K562 (cell line): ENCODE measurements around the gene CD276. TPM values are rescaled to one million over a fixed set of nuclear protein-coding genes. Genes with fewer than 3 reads are reported as not detected.

Experiments
- ARID3A ChIP-seq: IDR thresholded peaks from 2 replicates; pipeline ENCODE4 v1.6.1; 2012; ENCODE audit warnings: low read depth, low read length, improper control_type of control experiment, borderline replicate concordance
- ATF3 ChIP-seq, 2 experiments: fragments of 450-650 bp in 1 of 2; sonication (generic) in 1 of 2; formaldehyde crosslinking in 1 of 2; IDR thresholded peaks in 1 of 2; conservative IDR thresholded peaks in 1 of 2; 2 replicates each; pipeline versions ENCODE4 v1.6.1 to v1.8.1; 2016 to 2023; ENCODE audit warnings: mild to moderate bottlenecking in 2 of 2, moderate library complexity in 2 of 2, inconsistent platforms in 1 of 2, missing genetic modification reagents in 1 of 2
- DACH1 ChIP-seq: fragments of 450-650 bp; IDR thresholded peaks from 2 replicates; pipeline ENCODE4 v1.6.1; 2018; ENCODE audit not compliant: partially characterized antibody
- DDX20 ChIP-seq: fragments of 450-650 bp; IDR thresholded peaks from 2 replicates; pipeline ENCODE4 v1.6.1; 2016; ENCODE audit warnings: missing genetic modification characterization, low read depth, mild to moderate bottlenecking, missing compliant biosample characterization, moderate library complexity
- FOSL1 ChIP-seq: fragments of 200-800 bp; sonication (Bioruptor generic); conservative IDR thresholded peaks from 2 replicates; pipeline ENCODE4 v1.6.1; 2016; ENCODE audit warnings: missing genetic modification characterization, missing compliant biosample characterization
- FOXM1 ChIP-seq, 2 experiments: fragments of 450-650 bp in 1 of 2; sonication (generic) in 1 of 2; formaldehyde crosslinking in 1 of 2; IDR thresholded peaks; 2 replicates each; pipeline versions ENCODE4 v1.6.1 to v1.9.0; 2017 to 2022; ENCODE audit warnings: low read depth in 2 of 2, mild to moderate bottlenecking in 2 of 2, missing genetic modification reagents in 1 of 2, moderate library complexity in 1 of 2
- KLF16 ChIP-seq: IDR thresholded peaks from 2 replicates; pipeline ENCODE4 v1.6.1; 2016; ENCODE audit warnings: antibody characterized with exemption
- MEF2A ChIP-seq: IDR thresholded peaks from 2 replicates; pipeline ENCODE4 v1.6.1; 2011; ENCODE audit warnings: low read depth, mild to moderate bottlenecking, low read length, moderate library complexity; ENCODE audit not compliant: control insufficient read depth
- MXD1 ChIP-seq: fragments of 250-450 bp; sonication (Bioruptor Pico); IDR thresholded peaks from 2 replicates; pipeline ENCODE4 v1.8.0; 2021; ENCODE audit warnings: borderline replicate concordance, mild to moderate bottlenecking, moderate library complexity; ENCODE audit not compliant: poor library complexity, severe bottlenecking
- PHF21A ChIP-seq: fragments of 450-650 bp; IDR thresholded peaks from 2 replicates; pipeline ENCODE4 v1.6.1; 2017; ENCODE audit warnings: low read depth, borderline replicate concordance
- POLR2A ChIP-seq: fragments of 450-650 bp; conservative IDR thresholded peaks from 2 replicates; pipeline ENCODE4 v1.6.1; 2016
- POLR2AphosphoS2 ChIP-seq: IDR thresholded peaks from 2 replicates; pipeline ENCODE4 v1.6.1; 2012; ENCODE audit warnings: low read length, improper control_type of control experiment
- POLR3A ChIP-seq: IDR thresholded peaks from 2 replicates; pipeline ENCODE4 v1.6.1; 2011; ENCODE audit warnings: borderline replicate concordance, mild to moderate bottlenecking, moderate library complexity; ENCODE audit not compliant: insufficient read length, insufficient read depth; ENCODE audit errors: extremely low read depth
- STAT5A ChIP-seq: IDR thresholded peaks from 2 replicates; pipeline ENCODE4 v1.6.1; 2012; ENCODE audit warnings: low read length, inconsistent platforms, borderline replicate concordance
- TAF7 ChIP-seq: fragments of 450-650 bp; IDR thresholded peaks from 2 replicates; pipeline ENCODE4 v1.6.1; 2016; ENCODE audit warnings: missing genetic modification characterization, missing compliant biosample characterization
- TAL1 ChIP-seq: fragments of 450-650 bp; IDR thresholded peaks from 2 replicates; pipeline ENCODE4 v1.6.1; 2016; ENCODE audit warnings: mild to moderate bottlenecking
- THRB ChIP-seq: fragments of 450-650 bp; formaldehyde crosslinking; conservative IDR thresholded peaks from 2 replicates; pipeline ENCODE4 v1.4.0; 2022; ENCODE audit warnings: mild to moderate bottlenecking, missing genetic modification characterization
- ZFPM2 ChIP-seq: fragments of 250-450 bp; sonication (Bioruptor Pico); IDR thresholded peaks from 2 replicates; pipeline ENCODE4 v1.5.1; 2022; ENCODE audit warnings: mild to moderate bottlenecking
- ZMIZ1 ChIP-seq, 2 experiments: fragments of 150-350 bp in 1 of 2; IDR thresholded peaks; 2 replicates each; pipeline ENCODE4 v1.6.1; 2012 to 2016; ENCODE audit warnings: low read depth in 2 of 2, low read length in 2 of 2, mild to moderate bottlenecking in 1 of 2, moderate library complexity in 1 of 2
- ZNF133 ChIP-seq: fragments of 250-450 bp; sonication (Bioruptor Pico); IDR thresholded peaks from 2 replicates; pipeline ENCODE4 v1.4.0; 2020; ENCODE audit warnings: mild to moderate bottlenecking
- polyA plus RNA-seq, 8 experiments: library from polyadenylated mRNA; depleted of rRNA in 4 of 8; stranded (reverse) in 5 of 8; unstranded in 3 of 8; fragments of >200 nt; fragmentation: Nextera tagmentation in 2 of 8; fragmentation: Illumina TruSeq in 1 of 8; extraction: Ambion mirVana in 2 of 8; extraction: Trizol in 1 of 8; gene quantifications; 2 replicates each; pipeline versions ENCODE4 v1.2.1 to v1.2.3, GENCODE V29; 2011 to 2014; ENCODE audit warnings: inconsistent platforms in 1 of 8, missing spikeins in 1 of 8
- total RNA-seq, 7 experiments: library from RNA; depleted of rRNA in 6 of 7; stranded (reverse); fragments of >200 nt in 6 of 7; fragmentation: Illumina TruSeq in 2 of 7; extraction: Trizol in 2 of 7; gene quantifications; 2 replicates each; pipeline versions ENCODE4 v1.2.1 to v1.2.3, GENCODE V29; 2011 to 2021; ENCODE audit warnings: low replicate concordance in 1 of 7

Gene CD276
- total and polyA plus RNA-seq, 9 of the 15 experiments (the other 6 are each of a cell fraction or from before 2014, with no cell fraction given) = 0.11 to 3.6 (median 2.3) TPM

GRCh38 chr15:73688455-73688854, 4.3 kb downstream of the CD276 start (continued):
- no peak for TF ChIP-seq MXD1 (CRISPR knock-in tag)
- no peak for TF ChIP-seq PHF21A
- no peak for TF ChIP-seq POLR3A
- TF ChIP-seq FOSL1 (tag) = peak; percentile 94
- no peak for TF ChIP-seq TAF7
- peak; percentile 31; the same call in 1 of the 2 replicates for TF ChIP-seq FOXM1 (IDR thresholded peaks at IDR 0.05; ENCODE audit: low read depth)
- TF ChIP-seq FOXM1 (CRISPR knock-in tag; IDR thresholded peaks at IDR 0.05; ENCODE audit: low read depth) = no peak
- peak; percentile 81 for TF ChIP-seq TAL1
- no peak for TF ChIP-seq ZNF133 (CRISPR knock-in tag)
- TF ChIP-seq DACH1 = peak; percentile 28
- no peak for TF ChIP-seq ZFPM2 (CRISPR knock-in tag)
- TF ChIP-seq ZMIZ1 (IDR thresholded peaks at IDR 0.05; ENCODE audit: low read depth in 2 of 2, low read length in 2 of 2) = 0 out of 4 replicates have a peak, but pooled peaks of 1 of the 2 experiments have one; percentile 19
- TF ChIP-seq STAT5A = peak; percentile 31; the same call in 1 of the 2 replicates
- peak; percentile 62; the same call in 1 of the 2 replicates for TF ChIP-seq KLF16
- no peak for TF ChIP-seq DDX20 (tag)
- no peak for TF ChIP-seq POLR2A
- no peak for TF ChIP-seq ARID3A
- TF ChIP-seq ATF3 (IDR thresholded peaks at IDR 0.05) = peak; percentile 52
- TF ChIP-seq ATF3 (CRISPR knock-in tag; conservative IDR thresholded peaks at IDR 0.05) = peak; percentile 62; the same call in 1 of the 2 replicates
- TF ChIP-seq MEF2A = no peak
- no peak for TF ChIP-seq POLR2AphosphoS2
- no peak for TF ChIP-seq THRB
